Measurements from ENCODE around the gene BMP7.
"Not testable (repeated sequence)": the region's sequence is repeated elsewhere in the genome, so short reads cannot be mapped to it uniquely, and the experiment has no call there.

BMP7 gene

DNA sequence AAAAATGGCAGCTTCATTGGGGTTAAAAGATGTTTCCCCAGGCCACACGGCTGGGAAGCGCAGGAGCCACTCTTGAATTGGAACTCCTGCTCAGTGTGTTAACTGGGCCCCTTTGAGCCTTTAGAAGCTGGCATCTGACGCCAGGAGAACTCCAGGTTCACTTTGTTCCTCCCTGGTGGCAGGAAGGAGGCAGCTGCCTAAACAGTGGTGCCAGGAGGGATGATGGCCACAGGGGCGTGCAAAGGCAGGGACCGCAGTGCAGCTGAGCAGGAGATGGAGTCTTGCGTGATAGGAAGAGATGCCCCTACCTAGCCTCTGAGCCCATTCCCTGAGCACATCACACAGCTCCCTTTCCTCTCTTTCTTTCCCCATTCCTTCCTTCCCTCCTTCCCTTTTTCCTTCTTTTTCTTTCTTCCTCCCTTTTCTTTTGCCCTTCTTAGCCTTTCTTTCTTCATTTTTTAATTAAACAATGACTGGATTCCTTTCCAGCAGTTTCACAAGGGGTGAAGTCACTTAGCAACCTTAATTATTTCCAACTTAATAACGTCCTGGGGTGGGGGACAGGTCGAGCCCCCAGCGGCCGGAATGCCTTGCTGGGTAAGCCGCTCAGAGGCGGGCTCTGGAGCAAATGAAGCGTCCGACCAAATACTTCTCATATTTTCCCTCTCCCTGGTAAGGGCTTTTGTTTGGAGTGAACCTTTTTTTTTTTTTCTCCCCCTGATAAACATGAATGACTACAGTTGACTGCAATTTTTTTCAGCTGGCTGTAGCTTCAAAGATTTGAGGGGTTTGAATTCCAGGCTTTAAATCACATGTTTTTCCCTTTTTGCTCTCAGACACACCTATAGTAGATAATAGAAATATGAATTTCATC is 20.8 kb upstream of the BMP7 start:
- DNase-seq = no peak

GRCh38 chr20:57283860-57284259 is 17.4 kb upstream of the BMP7 start:
- DNase-seq = no peak

DNA sequence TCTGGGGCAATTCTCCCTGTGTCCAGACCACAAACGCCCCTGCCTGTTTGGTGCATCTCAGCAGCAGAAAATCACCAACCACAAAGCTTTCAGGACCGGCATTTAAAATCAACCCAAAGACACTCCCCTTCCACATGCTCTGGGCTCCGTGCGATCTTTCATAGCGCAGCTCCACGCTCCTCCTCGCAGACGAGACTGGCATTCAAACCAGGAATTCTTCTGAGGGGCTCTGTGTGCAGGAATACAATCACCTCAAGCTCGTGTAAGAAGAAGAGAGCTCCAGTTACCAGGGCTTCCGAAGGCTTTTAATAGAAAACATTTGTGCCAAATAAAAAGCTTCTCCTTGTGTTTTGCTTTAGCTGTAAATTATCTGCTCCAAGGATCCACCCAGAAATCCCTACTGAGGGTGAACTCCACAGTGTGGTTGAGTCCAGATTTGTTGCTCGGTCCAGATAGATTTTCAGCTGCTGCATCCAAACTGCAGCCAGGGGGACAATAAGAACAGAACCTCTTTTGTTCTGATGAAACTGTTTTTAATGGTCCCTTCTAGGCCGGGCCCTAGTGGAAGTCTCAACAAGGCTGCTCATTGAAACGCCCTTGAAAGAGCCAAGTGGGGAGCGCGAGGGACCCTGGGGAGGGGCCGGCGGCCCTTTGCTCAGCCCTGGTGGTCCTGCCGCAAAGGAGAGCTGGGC is 16.4 kb upstream of the BMP7 start:
- no peak for DNase-seq

DNA sequence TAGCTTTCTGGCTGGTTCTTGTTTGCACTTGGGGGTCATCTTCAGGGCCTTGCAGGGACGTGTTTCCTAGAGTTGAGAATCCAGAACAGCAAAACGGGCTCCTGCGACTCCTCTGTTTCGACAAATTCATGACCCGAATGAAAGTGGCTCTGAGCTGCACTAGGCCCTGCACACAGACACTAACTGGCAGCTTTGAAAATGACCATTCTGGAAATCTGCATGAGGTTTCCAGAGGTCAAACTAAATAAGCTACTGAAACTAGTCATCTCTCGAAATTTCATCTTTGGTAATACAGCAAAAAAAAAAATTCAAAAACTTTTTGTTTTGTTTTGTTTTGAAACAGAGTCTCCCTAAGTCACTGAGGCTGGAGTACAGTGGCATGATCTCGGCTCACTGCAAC is 15.5 kb upstream of the BMP7 start:
- DNase-seq = no peak

DNA sequence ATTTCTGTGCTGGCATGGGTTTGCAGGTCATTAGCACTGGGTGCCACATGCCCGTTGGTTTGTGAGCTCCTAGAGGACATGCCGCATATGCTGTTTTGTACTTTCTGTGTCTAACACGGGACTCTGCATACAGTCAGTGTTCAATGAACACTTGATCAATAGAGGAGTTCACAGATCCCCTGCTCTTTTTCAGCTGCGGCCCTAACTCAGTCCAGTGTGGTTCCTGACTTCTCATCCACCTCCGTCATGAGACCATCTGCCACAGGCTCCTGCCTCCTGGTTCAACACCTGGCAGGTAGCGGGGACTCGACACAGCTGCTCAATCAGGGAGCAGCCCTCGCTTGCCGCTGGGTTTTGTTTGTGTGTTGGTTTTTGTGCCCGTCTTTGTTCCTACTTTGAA is 13.8 kb upstream of the BMP7 start:
- no peak for DNase-seq

GRCh38 chr20:57279548-57279947 is 13.1 kb upstream of the BMP7 start:
- not testable (repeated sequence) for DNase-seq

DNA sequence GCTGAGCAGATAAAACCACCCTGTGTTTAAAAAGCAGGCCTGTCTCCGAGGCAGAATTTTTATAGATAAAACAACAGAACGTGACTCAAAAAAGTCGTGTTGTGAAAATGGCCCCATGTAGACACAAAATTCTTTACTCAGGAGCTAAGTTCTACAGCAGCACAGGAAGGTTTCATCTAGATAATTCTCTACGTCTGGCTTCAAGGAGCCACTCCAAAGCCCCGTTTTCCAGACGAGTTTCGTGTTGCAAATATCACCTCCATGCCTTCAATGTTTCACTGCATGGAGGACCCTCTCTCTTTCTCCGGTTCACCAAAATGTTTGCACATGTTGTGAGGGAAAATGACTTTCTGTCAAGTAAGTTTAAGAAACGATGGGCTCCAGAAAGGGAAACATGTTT is 12.0 kb upstream of the BMP7 start:
- DNase-seq = no peak

DNA sequence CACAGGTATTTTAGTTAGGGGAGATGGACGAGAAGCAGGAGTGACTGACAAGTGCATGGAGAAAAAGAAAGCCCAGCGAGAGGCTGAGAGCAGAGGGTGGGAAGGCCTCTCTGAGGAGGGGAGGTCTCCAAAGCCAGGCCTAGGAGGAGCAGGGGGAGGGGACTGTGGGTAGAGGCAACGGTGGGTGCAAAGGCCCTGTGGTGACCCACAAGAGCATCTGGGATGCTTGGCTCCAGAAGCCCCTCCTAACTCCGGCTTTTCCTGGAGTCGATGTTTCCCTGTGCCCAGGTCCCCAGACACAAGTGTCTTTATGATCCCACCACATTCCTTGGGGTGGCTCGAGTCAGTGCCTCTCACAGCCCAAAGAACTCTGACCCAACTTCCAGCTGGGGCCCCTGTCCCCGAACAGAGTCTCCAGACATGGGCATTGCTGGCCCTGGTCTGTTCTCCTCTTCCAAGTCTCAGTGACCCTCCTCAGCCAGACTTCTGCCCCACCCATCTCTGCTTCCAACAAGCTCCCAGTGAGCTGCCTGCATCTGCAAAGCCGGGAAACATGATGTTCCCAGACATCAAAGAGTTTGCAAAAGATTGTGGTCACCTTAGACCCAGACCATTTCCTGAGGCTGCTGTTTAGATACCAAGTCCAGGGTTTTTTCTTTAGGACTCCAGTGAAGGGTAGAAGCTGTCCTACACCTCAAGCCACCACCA is 11.1 kb upstream of the BMP7 start:
- no peak for DNase-seq

- DNase-seq = no peak
Observed at GRCh38 chr20:57276221-57276620, 9.8 kb upstream of the BMP7 start.

DNA sequence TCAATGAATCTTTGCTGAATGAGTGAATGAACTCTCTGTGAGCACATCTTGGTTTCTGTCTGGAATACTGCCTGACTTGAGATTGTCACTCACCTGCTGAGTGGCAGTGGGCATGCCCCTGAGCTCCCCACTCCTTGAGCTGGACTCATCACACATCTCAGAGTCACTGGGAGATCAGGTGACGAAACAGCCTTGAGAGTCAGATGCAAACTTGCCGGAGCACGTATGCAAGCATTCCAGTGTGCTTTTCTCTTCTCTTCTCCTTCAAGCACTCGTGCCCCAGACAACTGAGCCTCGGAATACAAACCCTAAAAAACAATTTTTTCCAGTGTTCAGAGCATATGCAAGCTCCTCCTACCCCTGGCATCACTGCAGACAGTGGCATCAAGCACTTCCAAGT is 9.4 kb upstream of the BMP7 start:
- no peak for DNase-seq

GRCh38 chr20:57275334-57275733 is 8.9 kb upstream of the BMP7 start:
- DNase-seq = no peak

DNA sequence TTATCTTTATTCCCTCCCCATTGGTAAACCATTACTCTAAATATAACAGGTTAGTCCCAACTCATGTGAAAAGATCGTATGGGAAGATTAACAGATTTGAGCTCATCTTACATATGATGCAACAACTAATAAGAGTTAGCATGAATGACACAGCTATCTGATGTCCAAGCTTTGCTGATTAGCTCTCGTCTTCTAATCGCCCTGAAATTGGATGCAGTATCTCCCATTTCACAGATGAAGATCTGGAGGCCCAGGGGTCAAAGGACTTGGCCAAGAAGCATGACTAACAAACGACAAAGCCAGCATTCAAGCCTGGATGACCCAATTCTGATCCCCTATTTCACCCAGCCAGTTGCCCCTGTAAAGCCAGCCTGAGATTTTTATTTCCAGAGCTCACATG is 8.4 kb upstream of the BMP7 start:
- DNase-seq = no peak

DNA sequence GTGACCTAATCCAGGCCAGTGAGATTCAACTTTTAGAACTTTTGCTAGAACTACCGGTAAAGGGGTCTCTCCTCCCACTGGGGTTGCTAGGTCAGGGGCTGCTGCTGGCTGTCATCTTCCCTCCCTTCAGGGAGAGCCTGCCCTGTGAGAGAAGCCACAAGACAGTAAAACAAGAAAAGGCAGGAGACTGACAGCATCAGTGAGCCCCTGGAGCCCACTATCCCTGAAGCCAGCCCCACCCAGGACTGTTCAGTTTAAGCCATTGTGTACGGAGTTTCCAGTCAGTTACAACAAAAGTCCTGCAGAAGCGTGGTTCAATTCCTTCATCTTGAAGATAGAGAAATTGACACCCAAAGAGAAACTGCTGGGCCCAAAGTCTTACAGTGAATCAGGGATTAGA is 7.9 kb upstream of the BMP7 start:
- DNase-seq = no peak

DNA sequence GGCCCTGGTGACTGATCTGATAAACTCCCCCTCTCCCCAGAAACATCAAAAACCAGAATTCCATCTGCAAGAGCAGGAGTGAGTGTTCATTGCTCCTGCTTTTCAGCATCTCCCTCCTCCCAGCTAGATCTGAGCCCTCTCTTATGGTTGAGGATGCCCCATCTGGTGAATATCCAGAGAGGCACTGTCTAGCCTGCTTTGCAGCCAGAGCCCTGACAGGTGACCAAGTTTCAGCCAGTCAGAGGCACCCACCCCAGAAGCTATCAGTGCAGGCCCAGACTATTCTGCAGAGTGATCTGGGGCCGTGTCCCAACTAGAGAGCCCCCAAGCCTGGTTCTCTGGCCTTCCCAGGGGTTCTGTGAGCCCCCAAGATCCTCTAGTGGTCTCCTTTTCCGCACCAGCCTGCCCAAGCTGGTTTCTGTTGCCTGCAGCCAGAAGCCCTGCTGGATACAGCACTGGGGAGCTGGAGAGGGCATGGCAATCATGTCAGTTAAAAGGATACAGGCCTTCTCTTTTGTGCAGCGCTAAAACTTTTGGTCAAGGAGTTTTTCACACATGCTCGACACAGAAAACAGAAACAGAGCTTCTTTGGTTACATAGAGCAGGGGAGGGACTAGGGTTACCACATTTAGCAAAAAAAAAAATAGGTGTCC is 6.6 kb upstream of the BMP7 start:
- no peak for DNase-seq

- DNase-seq = no peak
Observed at GRCh38 chr20:57270204-57270984, 4.0 kb upstream of the BMP7 start.

DNA sequence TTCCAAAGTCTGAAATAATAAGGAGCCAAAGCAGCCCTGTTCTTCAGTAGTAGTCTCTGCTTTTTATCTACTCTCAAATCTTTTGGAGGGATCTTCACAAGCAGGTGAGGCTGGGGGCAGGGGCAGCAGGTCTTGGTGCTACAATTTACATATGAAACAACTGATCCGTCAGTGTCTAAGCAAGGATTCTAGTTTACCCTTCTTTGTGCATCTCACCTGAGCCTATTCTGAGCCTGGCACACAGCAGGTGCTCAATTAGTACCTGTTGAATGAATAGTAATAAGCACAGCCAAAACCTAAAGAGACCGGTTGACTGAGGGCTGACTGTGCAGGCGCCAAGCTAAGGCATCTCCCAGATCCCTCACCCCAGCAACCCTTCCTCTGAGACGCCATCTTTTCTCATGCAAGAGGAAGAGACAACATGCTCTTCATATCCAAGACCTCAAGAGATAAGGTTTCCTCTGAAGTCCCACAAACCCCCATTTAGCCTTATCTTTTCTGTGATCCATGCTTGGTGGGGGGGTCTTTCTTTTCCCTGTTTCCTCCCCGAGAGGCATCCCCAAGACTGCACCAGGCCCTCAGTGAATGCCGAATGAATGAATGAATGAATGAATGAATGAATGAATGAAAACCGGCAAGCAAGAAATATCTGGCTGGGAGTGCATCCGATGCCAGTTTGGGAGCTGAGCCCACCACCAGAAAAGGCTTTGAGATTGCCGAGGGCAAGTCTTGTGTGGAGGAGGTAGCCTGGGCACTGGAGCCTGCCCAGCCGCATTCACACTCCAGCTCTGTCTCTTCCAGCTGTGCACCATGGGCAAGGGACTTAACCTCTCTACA is 2.9 kb upstream of the BMP7 start:
- no peak for DNase-seq

DNA sequence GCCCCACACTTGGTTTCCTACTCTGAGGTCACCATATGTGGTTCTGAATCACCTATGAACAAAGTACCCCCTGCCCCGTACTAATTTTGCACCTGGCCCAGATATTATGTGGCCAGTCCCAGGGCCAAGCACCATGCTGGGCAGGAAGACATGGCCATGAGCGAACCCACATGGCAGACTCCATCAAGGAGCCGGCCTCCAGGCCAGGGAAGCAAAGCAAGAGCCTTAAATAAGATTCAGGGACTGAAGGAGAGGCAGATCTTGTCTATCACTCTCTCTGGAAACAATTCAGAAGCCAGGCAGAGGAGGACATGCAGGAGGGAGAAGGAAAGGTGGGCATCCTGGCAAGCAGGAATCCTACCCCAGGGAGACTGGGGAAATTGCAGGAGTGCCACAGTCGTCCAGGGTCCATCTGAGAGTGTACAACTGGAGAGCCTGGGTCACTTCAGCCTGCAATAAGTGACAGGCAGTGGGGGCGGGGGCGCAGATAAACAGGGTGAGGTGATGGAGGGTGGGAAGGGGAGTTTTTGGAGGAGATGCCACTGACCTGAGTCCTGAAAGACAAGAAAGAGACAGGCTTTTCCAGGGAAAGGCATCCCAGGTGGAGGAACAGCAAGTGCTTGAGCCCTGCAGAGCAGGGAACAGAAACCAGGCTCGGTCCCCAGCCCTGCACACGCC is 2.1 kb upstream of the BMP7 start:
- no peak for DNase-seq

- no peak for DNase-seq
Observed at GRCh38 chr20:57267158-57267821, 849 bp upstream of the BMP7 start.

DNA sequence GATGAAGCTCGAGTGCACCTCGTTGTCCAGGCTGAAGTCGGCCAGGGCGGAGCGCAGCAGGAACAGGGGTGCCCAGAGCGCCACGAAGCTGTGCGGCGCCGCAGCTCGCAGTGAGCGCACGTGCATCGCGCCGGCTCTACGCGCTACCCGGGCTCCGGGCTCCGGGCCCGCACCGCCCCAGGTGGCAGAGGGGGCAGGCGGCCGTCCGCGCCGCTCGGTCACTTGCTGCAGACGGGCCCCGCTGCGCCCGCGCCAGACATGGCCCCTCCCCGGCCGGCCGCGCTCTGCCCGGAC is 497 bp downstream of the BMP7 start:
- no peak for DNase-seq

DNA sequence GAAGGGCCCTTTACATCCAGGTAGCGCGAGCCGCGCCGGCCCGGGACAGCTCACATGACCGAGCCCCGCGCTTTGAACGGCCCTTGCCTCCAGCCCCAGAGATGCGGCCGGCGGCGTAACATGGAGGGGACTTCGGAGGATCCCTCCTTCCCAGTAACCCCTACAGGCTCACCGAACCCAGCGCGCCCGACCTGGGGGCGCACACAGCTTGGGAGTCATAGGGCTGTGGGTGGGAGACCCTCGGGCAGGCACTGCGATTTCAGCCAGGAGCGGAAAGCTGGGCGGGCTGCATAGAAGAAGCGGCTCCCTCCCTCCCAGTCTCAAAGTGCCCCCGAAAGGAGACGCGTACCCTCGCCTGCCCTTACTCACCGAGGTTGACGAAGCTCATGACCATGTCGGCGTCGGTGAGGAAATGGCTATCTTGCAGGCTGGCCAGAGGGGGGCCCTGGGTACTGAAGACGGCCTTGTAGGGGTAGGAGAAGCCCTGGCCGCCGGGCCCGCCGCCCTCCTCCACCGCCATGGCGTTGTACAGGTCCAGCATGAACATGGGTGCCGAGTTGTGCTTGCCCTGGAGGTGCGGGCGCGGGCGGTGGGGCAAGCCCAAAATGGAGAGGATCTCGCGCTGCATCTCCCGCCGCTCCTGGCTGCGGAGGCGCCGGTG is 975 bp downstream of the BMP7 start:
- DNase-seq = no peak
